K562 (cell line): Measurements from ENCODE around the gene MYO1D. TPM values are rescaled to one million over a fixed set of nuclear protein-coding genes. Genes with fewer than 3 reads are reported as not detected.

Source experiments
- CBFA2T2 ChIP-seq: fragments of 450-650 bp; conservative IDR thresholded peaks from 2 replicates; pipeline ENCODE4 v1.6.1; 2017; ENCODE audit warnings: mild to moderate bottlenecking
- DMBX1 ChIP-seq: fragments of 250-450 bp; sonication (Bioruptor Pico); IDR thresholded peaks from 2 replicates; pipeline ENCODE4 v1.8.0; 2022; ENCODE audit warnings: inconsistent platforms, mild to moderate bottlenecking, moderate library complexity, borderline replicate concordance
- E2F5 ChIP-seq: sonication (generic); formaldehyde crosslinking; IDR thresholded peaks from 2 replicates; pipeline ENCODE4 v1.8.0; 2022; ENCODE audit warnings: mild to moderate bottlenecking, missing genetic modification reagents
- LCOR ChIP-seq: sonication (generic); formaldehyde crosslinking; IDR thresholded peaks from 2 replicates; pipeline ENCODE4 v1.8.0; 2022; ENCODE audit warnings: mild to moderate bottlenecking, missing genetic modification reagents
- NFE2 ChIP-seq: IDR thresholded peaks from 2 replicates; pipeline ENCODE4 v1.6.1; 2014; ENCODE audit warnings: antibody characterized with exemption, low read depth
- NFYB ChIP-seq: IDR thresholded peaks from 2 replicates; pipeline ENCODE4 v1.6.1; 2011; ENCODE audit warnings: mild to moderate bottlenecking, moderate library complexity; ENCODE audit not compliant: insufficient read length; ENCODE audit errors: extremely low read depth
- RBM15 ChIP-seq: fragments of 200-400 bp; formaldehyde crosslinking; IDR thresholded peaks from 2 replicates; pipeline ENCODE4 v1.6.1; 2018; ENCODE audit warnings: mild to moderate bottlenecking, low read length, moderate library complexity; ENCODE audit not compliant: insufficient read depth
- RREB1 ChIP-seq: fragments of 250-450 bp; sonication (Bioruptor Pico); IDR thresholded peaks from 2 replicates; pipeline ENCODE4 v1.4.0; 2020
- TFAM ChIP-seq: fragments of 250-450 bp; sonication (Bioruptor Pico); conservative IDR thresholded peaks from 2 replicates; pipeline ENCODE4 v1.5.0; 2021; ENCODE audit warnings: mild to moderate bottlenecking, moderate library complexity
- ZBTB8A ChIP-seq: fragments of 450-650 bp; IDR thresholded peaks from 2 replicates; pipeline ENCODE4 v1.6.1; 2018; ENCODE audit warnings: mild to moderate bottlenecking, moderate library complexity; ENCODE audit not compliant: partially characterized antibody
- ZNF124 ChIP-seq: sonication (generic); formaldehyde crosslinking; IDR thresholded peaks from 2 replicates; pipeline ENCODE4 v1.8.1; 2022; ENCODE audit warnings: missing genetic modification reagents
- ZNF239 ChIP-seq: fragments of 250-450 bp; sonication (Bioruptor Pico); IDR thresholded peaks from 2 replicates; pipeline ENCODE4 v1.4.0; 2020; ENCODE audit warnings: mild to moderate bottlenecking
- ZNF586 ChIP-seq: fragments of 450-650 bp; formaldehyde crosslinking; conservative IDR thresholded peaks from 2 replicates; pipeline ENCODE4 v1.4.0; 2020; ENCODE audit warnings: mild to moderate bottlenecking, moderate library complexity
- ZNF707 ChIP-seq: fragments of 250-450 bp; sonication (Bioruptor Pico); conservative IDR thresholded peaks from 2 replicates; pipeline ENCODE4 v1.8.0; 2022; ENCODE audit warnings: inconsistent platforms, mild to moderate bottlenecking, moderate library complexity
- ZNF79 ChIP-seq: fragments of 250-450 bp; sonication (Bioruptor Pico); IDR thresholded peaks from 2 replicates; pipeline ENCODE4 v1.4.0; 2020; ENCODE audit warnings: low read depth, mild to moderate bottlenecking, moderate library complexity
- polyA plus RNA-seq, 8 experiments: library from polyadenylated mRNA; depleted of rRNA in 4 of 8; stranded (reverse) in 5 of 8; unstranded in 3 of 8; fragments of >200 nt; fragmentation: Nextera tagmentation in 2 of 8; fragmentation: Illumina TruSeq in 1 of 8; extraction: Ambion mirVana in 2 of 8; extraction: Trizol in 1 of 8; gene quantifications; 2 replicates each; pipeline versions ENCODE4 v1.2.1 to v1.2.3, GENCODE V29; 2011 to 2014; ENCODE audit warnings: inconsistent platforms in 1 of 8, missing spikeins in 1 of 8
- total RNA-seq, 7 experiments: library from RNA; depleted of rRNA in 6 of 7; stranded (reverse); fragments of >200 nt in 6 of 7; fragmentation: Illumina TruSeq in 2 of 7; extraction: Trizol in 2 of 7; gene quantifications; 2 replicates each; pipeline versions ENCODE4 v1.2.1 to v1.2.3, GENCODE V29; 2011 to 2021; ENCODE audit warnings: low replicate concordance in 1 of 7
- TF ChIP-seq, protein P1 (sequence below): fragments of 450-650 bp; IDR thresholded peaks from 2 replicates; pipeline ENCODE4 v1.6.1; 2018; ENCODE audit not compliant: partially characterized antibody
- TF ChIP-seq, protein P2 (sequence below): sonication (generic); formaldehyde crosslinking; IDR thresholded peaks from 2 replicates; pipeline ENCODE4 v1.9.0; 2022; ENCODE audit warnings: mild to moderate bottlenecking, missing genetic modification reagents

The MYO1D gene
- total and polyA plus RNA-seq, 9 of the 15 experiments (the other 6 are each of a cell fraction or from before 2014, with no cell fraction given): 2.1 to 71.2 (median 45.4) TPM

- TF ChIP-seq RBM15 (no peak), ZNF239 (CRISPR knock-in tag) (no peak), ZNF586 (CRISPR knock-in tag) (no peak), TFAM (CRISPR knock-in tag) (no peak), RREB1 (peak; percentile 48), ZBTB8A (no peak), CBFA2T2 (no peak), ZNF707 (CRISPR knock-in tag) (no peak), NFE2 (peak; percentile 90), ZNF124 (CRISPR knock-in tag) (no peak), DMBX1 (CRISPR knock-in tag) (no peak), NFYB (peak; percentile 19), ZNF79 (no peak), LCOR (0 out of 2 replicates have a peak, but pooled peaks have one; percentile 12), E2F5 (CRISPR knock-in tag) (no peak)
- TF ChIP-seq, protein P1, sequence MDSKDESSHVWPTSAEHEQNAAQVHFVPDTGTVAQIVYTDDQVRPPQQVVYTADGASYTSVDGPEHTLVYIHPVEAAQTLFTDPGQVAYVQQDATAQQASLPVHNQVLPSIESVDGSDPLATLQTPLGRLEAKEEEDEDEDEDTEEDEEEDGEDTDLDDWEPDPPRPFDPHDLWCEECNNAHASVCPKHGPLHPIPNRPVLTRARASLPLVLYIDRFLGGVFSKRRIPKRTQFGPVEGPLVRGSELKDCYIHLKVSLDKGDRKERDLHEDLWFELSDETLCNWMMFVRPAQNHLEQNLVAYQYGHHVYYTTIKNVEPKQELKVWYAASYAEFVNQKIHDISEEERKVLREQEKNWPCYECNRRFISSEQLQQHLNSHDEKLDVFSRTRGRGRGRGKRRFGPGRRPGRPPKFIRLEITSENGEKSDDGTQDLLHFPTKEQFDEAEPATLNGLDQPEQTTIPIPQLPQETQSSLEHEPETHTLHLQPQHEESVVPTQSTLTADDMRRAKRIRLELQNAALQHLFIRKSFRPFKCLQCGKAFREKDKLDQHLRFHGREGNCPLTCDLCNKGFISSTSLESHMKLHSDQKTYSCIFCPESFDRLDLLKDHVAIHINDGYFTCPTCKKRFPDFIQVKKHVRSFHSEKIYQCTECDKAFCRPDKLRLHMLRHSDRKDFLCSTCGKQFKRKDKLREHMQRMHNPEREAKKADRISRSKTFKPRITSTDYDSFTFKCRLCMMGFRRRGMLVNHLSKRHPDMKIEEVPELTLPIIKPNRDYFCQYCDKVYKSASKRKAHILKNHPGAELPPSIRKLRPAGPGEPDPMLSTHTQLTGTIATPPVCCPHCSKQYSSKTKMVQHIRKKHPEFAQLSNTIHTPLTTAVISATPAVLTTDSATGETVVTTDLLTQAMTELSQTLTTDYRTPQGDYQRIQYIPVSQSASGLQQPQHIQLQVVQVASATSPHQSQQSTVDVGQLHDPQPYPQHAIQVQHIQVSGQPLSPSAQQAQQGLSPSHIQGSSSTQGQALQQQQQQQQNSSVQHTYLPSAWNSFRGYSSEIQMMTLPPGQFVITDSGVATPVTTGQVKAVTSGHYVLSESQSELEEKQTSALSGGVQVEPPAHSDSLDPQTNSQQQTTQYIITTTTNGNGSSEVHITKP: peak; percentile 15
- TF ChIP-seq, protein P2, sequence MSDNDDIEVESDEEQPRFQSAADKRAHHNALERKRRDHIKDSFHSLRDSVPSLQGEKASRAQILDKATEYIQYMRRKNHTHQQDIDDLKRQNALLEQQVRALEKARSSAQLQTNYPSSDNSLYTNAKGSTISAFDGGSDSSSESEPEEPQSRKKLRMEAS (CRISPR knock-in tag): no peak
Measured at GRCh38 chr17:32444301-32445073, 432.4 kb downstream of the MYO1D start, which contains the start of gene PSMD11 (continued).
